Activated CD8-positive, alpha-beta T cell treated with anti-CD3 and anti-CD28 coated beads for 36 hours (primary cell): Measurements from ENCODE around the gene TMEM94. TPM values are rescaled to one million over a fixed set of nuclear protein-coding genes. Genes with fewer than 3 reads are reported as not detected.

ENCODE experiments used
- ATAC-seq: fragments of 200-7000 bp; cut with Tn5 transposase; one replicate; pipeline ENCODE4 v1.10.0; 2021; ENCODE audit warnings: mild to moderate bottlenecking, moderate library complexity
- CTCF ChIA-PET: fragments of 350-600 bp; sonication (Branson Sonifier 250); formaldehyde crosslinking; loops from one replicate; lab custom pipeline; 2021; ENCODE audit warnings: antibody characterized with exemption; lab: Charles Lee
- POLR2A ChIA-PET: fragments of 350-600 bp; sonication (Branson Sonifier 250); formaldehyde crosslinking; loops from one replicate; lab custom pipeline; 2021; ENCODE audit warnings: antibody characterized with exemption; lab: Charles Lee
- DNase-seq: peaks from one replicate; pipeline ENCODE4 v3.0.0-alpha.2; 2020
- H3K27ac Mint-ChIP-seq: one replicate; pipeline ENCODE4 v1.8.0; 2021; ENCODE audit warnings: mild to moderate bottlenecking, mixed read lengths
- H3K27me3 Mint-ChIP-seq: one replicate; pipeline ENCODE4 v1.8.0; 2021; ENCODE audit warnings: mixed read lengths
- H3K36me3 Mint-ChIP-seq: one replicate; pipeline ENCODE4 v1.8.0; 2021; ENCODE audit warnings: low read depth, mixed read lengths
- H3K4me1 Mint-ChIP-seq: one replicate; pipeline ENCODE4 v1.8.0; 2021; ENCODE audit warnings: low read depth, mixed read lengths
- H3K4me3 Mint-ChIP-seq: one replicate; pipeline ENCODE4 v1.8.0; 2021; ENCODE audit warnings: mild to moderate bottlenecking, moderate library complexity, mixed read lengths
- H3K9me3 Mint-ChIP-seq: one replicate; pipeline ENCODE4 v1.8.0; 2021; ENCODE audit warnings: mixed read lengths
- intact Hi-C: fragments of 100-400 bp; cut with micrococcal nuclease; formaldehyde crosslinking; loops from one replicate; pipeline ENCODE4 v1.10.0; 2022
- total RNA-seq, 2 experiments: library from RNA; stranded (reverse); gene quantifications; one replicate each; pipeline ENCODE4 v1.2.3, GENCODE V29; 2021
- TF ChIP-seq, protein P1 (sequence below): fragments of 200-600 bp; IDR thresholded peaks from one replicate; pipeline ENCODE4 v1.8.0; 2022; ENCODE audit warnings: antibody characterized with exemption, mild to moderate bottlenecking

Gene TMEM94
- total RNA-seq, 2 experiments from 2014 or later: 55.3 to 56.4 TPM

DNA sequence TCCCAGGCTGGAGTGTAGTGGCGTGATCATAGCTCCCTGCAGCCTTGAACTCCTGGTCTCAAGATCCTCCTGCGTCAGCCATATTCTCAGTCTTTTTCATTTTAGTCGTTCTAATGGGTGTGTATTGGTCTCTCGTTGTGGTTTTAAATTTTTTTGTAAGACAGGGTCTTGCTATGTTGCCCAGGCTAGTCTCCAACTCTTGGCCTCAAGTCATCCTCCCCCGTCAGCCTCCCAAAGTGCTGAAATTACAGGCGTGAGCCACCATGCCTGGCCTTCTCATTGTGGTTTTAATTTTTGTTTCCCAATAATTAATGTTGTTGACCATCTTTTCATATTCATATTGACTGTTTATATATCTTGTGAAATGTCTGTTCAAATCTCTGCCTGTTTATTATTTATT, 8.6 kb downstream of the TMEM94 start:
- POLR2A ChIA-PET: no interaction called here
- Mint-ChIP-seq H3K4me1 (peaks cover 6% of the 10 kb centered on the region), H3K27ac (no peak overlapping the region), H3K9me3 (no peaks in the 10 kb centered on the region), H3K27me3 (no peaks in the 10 kb centered on the region), H3K4me3 (no peak overlapping the region), H3K36me3 (peaks cover 2% of the 10 kb centered on the region)
- TF ChIP-seq, protein P1, sequence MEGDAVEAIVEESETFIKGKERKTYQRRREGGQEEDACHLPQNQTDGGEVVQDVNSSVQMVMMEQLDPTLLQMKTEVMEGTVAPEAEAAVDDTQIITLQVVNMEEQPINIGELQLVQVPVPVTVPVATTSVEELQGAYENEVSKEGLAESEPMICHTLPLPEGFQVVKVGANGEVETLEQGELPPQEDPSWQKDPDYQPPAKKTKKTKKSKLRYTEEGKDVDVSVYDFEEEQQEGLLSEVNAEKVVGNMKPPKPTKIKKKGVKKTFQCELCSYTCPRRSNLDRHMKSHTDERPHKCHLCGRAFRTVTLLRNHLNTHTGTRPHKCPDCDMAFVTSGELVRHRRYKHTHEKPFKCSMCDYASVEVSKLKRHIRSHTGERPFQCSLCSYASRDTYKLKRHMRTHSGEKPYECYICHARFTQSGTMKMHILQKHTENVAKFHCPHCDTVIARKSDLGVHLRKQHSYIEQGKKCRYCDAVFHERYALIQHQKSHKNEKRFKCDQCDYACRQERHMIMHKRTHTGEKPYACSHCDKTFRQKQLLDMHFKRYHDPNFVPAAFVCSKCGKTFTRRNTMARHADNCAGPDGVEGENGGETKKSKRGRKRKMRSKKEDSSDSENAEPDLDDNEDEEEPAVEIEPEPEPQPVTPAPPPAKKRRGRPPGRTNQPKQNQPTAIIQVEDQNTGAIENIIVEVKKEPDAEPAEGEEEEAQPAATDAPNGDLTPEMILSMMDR: no peak
- CTCF ChIA-PET: no interaction called here
- DNase-seq (no peak), ATAC-seq (no peak)
- intact Hi-C loops: no loop called here

DNA sequence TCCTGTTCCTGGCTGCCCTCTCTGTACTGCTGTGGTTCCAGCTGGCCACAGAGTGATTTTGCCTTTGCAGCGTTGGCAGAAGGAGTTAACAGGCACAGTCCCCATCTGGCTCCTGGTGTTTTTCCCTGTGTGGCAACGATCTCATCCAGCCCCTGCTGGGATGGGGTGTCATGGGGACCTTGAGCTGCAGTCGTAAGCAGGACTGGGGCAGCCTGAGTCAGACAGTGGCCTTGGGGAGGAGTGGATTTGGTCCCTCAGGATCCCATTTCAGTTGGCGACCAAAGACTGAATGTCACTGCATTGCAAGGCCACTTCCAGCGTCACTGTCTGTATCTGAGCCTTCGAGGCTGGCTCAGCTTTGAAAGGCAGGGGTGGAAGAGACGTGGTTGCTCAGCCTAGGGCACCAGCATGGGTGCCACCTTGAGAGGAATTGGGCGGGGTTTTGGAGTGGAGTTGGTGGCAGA, 11.9 kb downstream of the TMEM94 start:
- Mint-ChIP-seq H3K9me3 (no peaks in the 10 kb centered on the region), H3K4me1 (peaks cover 4% of the 10 kb centered on the region), H3K27ac (no peak overlapping the region), H3K4me3 (no peak overlapping the region), H3K27me3 (no peaks in the 10 kb centered on the region), H3K36me3 (peaks cover 4% of the 10 kb centered on the region)
- TF ChIP-seq, protein P1: no peak
- ChIA-PET CTCF (no interaction called here), POLR2A (interaction anchor here (0.5 to 1.4 kb wide), 2 partner anchors 9 to 63 kb away, joined by 3 to 4 read pairs; partner anchors contain the start of gene GRB2)
- intact Hi-C loops: no loop called here
- DNase-seq (no peak), ATAC-seq (no peak)

DNA sequence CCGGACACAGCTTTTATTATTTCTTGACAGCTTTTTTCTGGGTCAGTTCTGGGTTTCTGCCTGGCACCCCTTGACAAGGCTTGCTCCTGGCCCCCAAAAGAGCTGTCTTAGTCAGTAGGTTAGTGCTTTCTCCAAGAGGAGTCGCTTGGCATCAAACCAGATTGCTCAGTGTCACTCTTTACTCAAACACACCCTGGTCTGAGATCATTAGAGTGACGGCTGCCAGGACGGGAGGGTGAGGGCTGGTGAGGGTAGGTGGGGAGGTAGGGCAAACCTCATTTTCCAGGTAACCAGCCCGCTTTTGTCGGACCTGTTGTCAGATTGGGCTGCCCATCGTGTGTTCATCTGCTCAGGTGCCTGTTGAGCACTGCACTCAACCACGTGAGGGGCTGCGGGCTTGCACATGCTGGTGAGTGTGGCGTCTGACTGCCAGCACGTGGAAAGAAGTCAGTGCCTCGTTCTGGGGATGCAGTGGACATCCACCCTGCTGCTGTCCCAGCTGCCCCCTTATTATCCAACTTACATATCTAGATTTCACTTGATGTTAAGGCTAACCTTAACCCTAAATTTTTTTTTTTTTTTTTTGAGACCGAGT, 12.4 kb downstream of the TMEM94 start:
- Mint-ChIP-seq H3K9me3 (no peaks in the 10 kb centered on the region), H3K4me3 (no peak overlapping the region), H3K36me3 (peaks cover 4% of the 10 kb centered on the region), H3K27me3 (no peaks in the 10 kb centered on the region), H3K27ac (no peak overlapping the region), H3K4me1 (peaks cover 4% of the 10 kb centered on the region)
- POLR2A ChIA-PET: interaction anchor here (0.9 to 1.4 kb wide), 2 partner anchors 10 to 48 kb away, joined by 3 to 4 read pairs; partner anchors contain the start of gene TSEN54
- intact Hi-C loops: no loop called here
- CTCF ChIA-PET: no interaction called here
- ATAC-seq: no peak
- TF ChIP-seq, protein P1: no peak
- no peak for DNase-seq

DNA sequence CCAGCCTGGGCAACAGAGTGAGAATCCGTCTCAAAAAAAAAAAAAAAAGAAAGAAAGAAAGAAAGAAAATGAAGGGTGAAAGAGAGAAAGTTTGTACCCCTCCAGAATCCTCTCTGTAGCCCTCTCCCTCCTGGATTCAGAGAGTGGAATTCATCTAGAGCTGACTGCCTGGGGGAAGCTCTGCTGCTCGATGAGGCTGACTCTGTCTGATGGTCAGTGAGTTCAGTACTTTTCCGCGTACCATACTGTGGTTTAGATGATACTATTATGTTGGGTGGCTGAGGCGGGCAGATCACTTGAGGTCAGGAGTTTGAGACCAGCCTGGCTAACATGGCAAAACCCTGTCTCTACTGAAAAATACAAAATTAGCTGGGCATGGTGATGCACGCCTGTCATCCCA, 14.8 kb downstream of the TMEM94 start:
- peaks cover 2% of the 10 kb centered on the region for H3K4me1 Mint-ChIP-seq
- H3K9me3 Mint-ChIP-seq: no peaks in the 10 kb centered on the region
- no peak for ATAC-seq
- no peaks in the 10 kb centered on the region for H3K27me3 Mint-ChIP-seq
- TF ChIP-seq, protein P1: no peak
- peaks cover 4% of the 10 kb centered on the region for H3K36me3 Mint-ChIP-seq
- H3K27ac Mint-ChIP-seq: no peak overlapping the region
- ChIA-PET POLR2A (interaction anchor here (0.8 to 1.1 kb wide), 2 partner anchors 182 to 189 kb away, joined by 3 to 4 read pairs; no protein-coding TSS in a partner anchor), CTCF (no interaction called here)
- intact Hi-C loops: no loop called here
- no peak overlapping the region for H3K4me3 Mint-ChIP-seq
- no peak for DNase-seq

DNA sequence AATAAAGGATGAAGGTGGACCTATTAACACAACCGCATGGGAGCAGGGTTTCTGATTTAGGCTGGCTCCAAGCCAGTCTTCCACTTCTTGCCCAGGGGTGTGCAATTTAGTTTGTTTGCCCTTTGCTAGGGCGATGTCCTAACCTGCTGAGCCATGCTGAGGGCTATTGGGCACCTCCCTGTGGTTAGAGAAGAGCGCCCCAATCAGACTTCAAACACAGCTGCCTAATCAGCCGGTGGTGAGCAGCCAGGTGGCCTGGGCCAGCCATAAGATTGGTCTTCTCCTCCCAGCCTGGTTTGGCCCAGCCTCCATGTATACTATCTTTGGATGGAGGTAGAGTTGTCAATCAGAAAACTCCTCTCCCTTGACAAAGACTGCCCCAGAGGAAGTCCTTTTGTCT, 15.7 kb downstream of the TMEM94 start:
- Mint-ChIP-seq H3K27me3 (no peaks in the 10 kb centered on the region), H3K4me3 (no peak overlapping the region), H3K27ac (no peak overlapping the region), H3K4me1 (peaks cover 2% of the 10 kb centered on the region), H3K9me3 (no peaks in the 10 kb centered on the region), H3K36me3 (peaks cover 4% of the 10 kb centered on the region)
- ChIA-PET POLR2A (interaction anchor here (1.1 to 1.2 kb wide), 2 partner anchors 12 to 181 kb away, joined by 3 read pairs; no protein-coding TSS in a partner anchor), CTCF (interaction anchor here (1.3 kb wide), 1 partner anchor 60 kb away, joined by 5 read pairs; no protein-coding TSS in a partner anchor)
- intact Hi-C loops: no loop called here
- ATAC-seq (no peak), DNase-seq (no peak)
- TF ChIP-seq, protein P1: no peak
